Putamen (tissue), 1 donor: ENCODE measurements around the gene TTYH3.

Source experiments
- DNase-seq: peaks from one replicate; pipeline ENCODE4 v3.0.0-alpha.2; 2016; ENCODE audit warnings: low spot score

The TTYH3 gene

GRCh38 chr7:2708547-2709310 lies 76.9 kb downstream of the TTYH3 start:
- DNase-seq, result no peak

GRCh38 chr7:2709553-2710285 lies 77.9 kb downstream of the TTYH3 start:
- DNase-seq, result no peak

GRCh38 chr7:2710286-2710655 lies 78.5 kb downstream of the TTYH3 start:
- no peak for DNase-seq

- DNase-seq, result no peak
These were observed 79.2 kb downstream of the TTYH3 start for GRCh38 chr7:2710901-2711551.

- no peak for DNase-seq
These were observed 80.3 kb downstream of the TTYH3 start for GRCh38 chr7:2711895-2712675.

DNA sequence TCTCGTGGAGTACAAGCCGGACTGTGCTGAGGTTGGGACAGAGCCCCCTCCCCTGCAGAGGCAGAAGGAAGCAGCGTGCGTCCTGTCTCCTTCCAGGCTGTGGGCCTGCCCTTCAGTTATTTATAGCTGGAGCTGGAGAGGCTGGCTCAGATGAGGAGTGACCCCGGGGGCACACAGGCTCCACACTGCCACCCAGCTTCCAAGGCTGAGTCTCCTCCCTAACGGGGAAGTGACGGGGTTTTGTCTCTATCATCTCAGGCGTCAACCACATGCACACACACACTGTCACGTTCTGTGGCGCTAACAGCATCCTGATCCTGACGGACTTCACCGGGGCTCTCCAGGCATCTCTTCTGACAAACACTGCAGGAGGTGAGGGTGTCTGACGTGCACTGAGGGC lies 81.6 kb downstream of the TTYH3 start:
- no peak for DNase-seq

GRCh38 chr7:2713978-2714377 lies 82.2 kb downstream of the TTYH3 start:
- DNase-seq, result no peak
